SH-SY5Y (cell line): ENCODE results near the gene LY6G6D.

ENCODE experiments used
- GATA2 ChIP-seq: IDR thresholded peaks from 2 replicates; pipeline ENCODE4 v1.6.1; 2011; ENCODE audit warnings: mild to moderate bottlenecking, low read depth, low read length
- GATA3 ChIP-seq: IDR thresholded peaks from 2 replicates; pipeline ENCODE4 v1.6.1; 2011; ENCODE audit warnings: low read depth, mild to moderate bottlenecking, low read length, moderate library complexity

DNA sequence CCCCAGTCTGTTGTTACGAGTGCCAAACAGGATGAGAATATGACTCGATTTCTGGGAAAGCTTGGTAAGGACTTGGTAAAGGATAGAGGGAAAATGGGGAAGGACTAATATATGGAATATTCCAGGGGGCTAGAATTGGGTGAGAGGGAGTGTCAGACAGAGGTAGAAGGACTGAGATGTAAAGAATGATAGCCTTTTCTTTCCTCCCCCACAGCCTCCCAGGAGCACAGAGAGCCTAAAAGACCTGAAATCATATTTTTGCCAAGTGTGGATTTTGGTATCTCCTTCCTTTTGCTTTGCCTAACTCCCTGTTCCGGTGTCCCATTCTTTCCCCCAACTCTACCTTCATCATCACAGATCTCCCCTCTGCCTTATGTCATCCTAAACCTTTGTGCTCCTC is 27.7 kb downstream of the LY6G6D start:
- TF ChIP-seq GATA2 (no peak), GATA3 (no peak)
